HG02678 (cell line): ENCODE measurements around the gene NXN.
A peak's percentile ranks its signal among the peaks of the same experiment; 100 is the strongest.
"Not testable (repeated sequence)": the region's sequence is repeated elsewhere in the genome, so short reads cannot be mapped to it uniquely, and the experiment has no call there.

Experiments
- ATAC-seq: cut with Tn5 transposase; IDR thresholded peaks from one replicate; pipeline ENCODE4 v1.9.1; 2021; ENCODE audit warnings: mild to moderate bottlenecking, moderate library complexity; ENCODE audit not compliant: unreplicated experiment

Gene NXN

DNA sequence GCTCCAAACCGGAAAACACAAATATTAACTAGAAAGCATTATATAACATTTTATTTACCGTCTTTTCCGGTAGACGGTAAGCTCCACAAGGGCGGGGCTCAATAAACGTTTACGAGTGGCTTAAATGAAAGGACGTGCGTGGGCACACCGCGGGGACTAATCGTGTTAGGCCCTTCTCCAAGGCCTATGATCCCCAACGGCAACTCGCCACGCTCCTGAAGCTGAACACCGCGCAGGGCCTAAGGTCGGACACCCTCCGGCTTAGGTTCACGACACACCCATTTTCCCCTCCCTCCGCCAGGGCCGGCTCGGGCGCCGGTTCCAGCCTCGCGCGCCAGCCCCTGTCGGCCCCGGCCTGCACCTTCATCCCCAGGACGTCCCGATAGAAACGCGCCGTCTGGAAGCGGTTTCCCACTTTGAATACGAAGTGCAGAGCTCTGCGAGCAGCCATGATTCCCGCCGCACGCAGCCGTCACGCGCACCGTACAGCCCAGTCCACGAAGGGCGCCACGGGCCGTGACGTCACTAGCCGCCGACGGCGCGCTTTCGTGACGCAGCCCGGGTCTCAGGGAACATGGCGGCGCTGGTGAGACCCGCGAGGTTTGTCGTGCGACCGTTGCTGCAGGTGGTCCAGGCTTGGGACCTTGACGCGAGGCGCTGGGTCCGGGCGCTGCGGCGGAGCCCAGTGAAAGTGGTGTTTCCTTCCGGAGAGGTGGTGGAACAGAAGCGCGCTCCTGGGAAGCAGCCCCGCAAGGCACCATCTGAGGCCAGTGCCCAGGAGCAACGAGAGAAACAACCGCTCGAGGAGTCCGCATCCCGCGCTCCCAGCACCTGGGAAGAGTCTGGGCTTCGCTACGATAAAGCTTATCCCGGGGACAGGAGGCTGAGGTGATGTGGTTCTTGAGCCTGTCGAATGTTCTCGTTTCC lies 197.5 kb downstream of the NXN start, which contains the start of the genes GLOD4 and MRM3:
GLOD4 (minus strand) TSS at position 476 of the 927 bp plus-strand sequence; CDS start at position 451, 25 bp downstream.
MRM3 (plus strand) TSS at position 549 of the 927 bp plus-strand sequence; CDS start at position 575, 26 bp downstream.
- ATAC-seq, result peak; percentile 95

DNA sequence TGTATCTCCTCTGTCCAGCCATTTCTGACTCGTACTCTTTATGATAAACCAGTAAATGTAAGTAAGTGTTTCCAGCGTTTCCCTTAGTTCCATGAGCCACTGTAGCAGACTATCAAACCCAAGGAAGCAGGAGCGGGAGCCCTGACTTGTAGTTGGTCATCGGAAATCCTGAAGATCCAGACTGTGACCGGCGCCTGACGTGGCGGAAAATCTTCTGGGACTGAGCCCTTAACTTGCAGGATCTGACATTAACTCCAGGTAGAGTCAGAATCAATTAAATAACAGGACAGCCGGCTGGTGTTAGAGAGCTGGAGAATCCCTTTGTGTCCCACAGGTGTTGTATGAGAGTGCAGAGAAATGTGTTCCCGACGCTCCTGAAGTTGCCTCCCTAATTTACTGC lies 201.5 kb downstream of the NXN start:
- no peak for ATAC-seq

DNA sequence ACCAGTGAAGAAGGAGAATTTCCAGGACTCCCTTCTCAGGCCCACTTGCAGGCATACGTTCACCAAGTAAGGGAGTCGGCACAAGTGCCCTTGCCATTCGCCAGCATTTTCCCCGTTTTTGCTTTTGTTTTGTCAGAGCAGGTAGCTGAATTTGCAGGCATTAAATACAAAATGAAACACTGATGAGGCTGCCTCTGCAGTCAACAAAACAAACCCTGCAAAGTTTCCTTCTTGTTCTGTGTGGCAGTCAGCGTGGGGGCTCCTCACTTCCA lies 205.3 kb downstream of the NXN start:
- ATAC-seq, result no peak

DNA sequence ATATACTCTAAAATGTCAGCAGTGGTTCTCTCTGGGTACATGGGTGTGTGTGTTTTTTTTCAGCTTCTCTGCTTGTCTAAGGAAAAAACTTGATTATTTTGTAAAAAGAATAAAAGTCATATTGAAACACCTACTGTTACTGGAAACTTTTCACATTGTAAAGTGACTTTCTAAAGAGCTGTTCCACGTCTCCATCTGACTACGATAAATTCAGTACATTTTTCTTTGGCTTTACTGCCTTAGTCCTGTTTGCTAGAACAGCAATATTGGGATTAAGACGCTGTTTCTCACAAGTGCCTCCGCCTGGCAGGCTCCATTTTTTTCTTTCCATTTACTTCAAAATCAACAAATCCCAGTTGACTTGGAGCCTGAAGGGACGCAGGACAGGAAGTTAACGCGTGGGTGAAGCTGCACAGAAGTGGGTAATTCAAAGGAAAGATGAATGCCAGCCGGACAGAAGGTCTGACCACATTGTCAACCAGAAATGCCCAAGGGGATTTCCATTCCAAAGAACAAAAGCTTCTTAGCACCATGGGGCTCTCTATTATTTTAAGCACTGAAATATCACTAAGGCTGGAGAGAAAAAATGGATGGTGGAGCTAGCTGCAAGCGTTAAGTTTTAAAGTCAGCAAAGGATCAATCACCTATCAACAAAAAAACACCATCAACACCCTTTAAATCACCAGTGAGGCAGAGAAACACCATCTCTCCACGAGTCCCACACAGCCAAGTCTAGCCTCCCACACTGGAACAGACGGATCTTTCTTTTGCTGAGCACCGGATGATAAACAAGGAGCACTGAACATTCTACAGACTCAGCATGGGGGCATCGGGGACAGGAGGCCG lies 205.9 kb downstream of the NXN start:
- no peak for ATAC-seq

DNA sequence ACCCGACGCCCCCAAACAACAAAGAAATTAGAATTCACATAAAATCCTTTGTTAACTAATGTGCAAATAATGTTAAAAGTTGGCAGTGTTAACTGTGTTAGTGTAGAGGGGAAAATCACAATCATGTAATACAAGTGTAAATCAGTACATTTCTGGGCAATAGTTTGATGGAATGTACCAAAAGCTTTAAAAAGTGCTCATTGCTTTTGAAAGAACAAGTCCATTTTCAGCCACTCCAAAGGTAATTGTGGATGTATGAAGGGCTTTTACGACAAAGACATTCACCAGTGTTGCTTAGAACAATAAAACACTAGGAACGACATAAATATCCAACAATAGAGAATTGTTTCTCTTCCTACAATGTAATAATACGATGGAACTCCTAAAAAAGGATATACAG lies 206.6 kb downstream of the NXN start:
- no peak for ATAC-seq

DNA sequence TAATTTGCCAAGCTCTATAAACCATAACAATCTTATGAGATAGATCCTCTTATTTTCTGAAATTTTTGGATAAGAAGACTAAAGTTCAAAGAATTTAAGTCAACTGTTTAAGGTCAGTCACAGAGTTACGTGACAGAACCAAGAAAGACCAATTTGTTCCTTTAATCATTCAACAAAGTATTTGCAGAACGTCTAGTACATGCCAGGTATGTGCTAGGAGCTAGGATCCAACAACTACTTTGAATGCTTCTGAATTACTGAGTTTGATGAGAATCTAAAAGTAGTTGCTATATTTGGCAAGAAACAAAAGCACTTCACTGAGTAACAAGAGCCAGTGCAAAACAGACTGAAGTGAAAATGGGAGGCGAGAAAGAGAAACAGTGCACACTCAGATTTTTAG lies 212.5 kb downstream of the NXN start:
- no peak for ATAC-seq

DNA sequence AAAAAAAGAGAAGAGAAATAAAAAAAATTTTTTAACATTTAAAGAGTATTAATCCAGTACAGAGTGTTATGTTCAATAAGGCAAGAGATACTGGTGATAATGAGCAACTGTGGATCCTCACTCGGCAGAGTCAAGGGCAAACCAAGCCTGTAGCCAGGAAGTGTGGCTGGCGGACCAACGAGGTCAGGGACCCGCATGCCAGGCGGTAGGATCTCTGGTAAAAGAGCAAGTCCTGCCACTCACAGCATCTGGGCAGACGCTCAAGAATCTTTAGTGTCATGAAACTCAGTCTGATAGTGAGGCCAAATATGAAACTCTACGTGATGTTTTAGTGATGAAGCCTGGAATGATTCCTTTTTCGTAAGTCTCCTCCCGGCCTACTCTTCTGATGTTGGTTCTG lies 219.2 kb downstream of the NXN start:
- no peak for ATAC-seq

DNA sequence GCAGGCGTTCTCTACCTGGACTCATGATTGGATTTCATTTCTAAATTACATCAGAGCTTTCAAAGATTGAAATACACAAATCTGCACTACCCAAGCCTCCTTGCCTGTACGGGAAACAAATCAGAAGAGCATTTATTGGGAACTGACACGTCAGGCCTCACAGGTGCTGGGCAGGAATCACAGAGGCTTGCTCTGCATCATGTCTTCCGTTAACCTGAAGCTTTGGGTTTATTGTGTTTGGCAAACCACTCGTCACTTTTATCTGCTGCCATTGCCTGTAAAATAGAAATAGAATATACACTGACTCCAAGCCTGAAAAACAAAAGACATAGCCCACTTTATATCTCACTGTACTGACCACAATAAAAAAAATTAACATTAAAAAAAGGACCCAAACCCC lies 219.6 kb downstream of the NXN start:
- ATAC-seq, result no peak

DNA sequence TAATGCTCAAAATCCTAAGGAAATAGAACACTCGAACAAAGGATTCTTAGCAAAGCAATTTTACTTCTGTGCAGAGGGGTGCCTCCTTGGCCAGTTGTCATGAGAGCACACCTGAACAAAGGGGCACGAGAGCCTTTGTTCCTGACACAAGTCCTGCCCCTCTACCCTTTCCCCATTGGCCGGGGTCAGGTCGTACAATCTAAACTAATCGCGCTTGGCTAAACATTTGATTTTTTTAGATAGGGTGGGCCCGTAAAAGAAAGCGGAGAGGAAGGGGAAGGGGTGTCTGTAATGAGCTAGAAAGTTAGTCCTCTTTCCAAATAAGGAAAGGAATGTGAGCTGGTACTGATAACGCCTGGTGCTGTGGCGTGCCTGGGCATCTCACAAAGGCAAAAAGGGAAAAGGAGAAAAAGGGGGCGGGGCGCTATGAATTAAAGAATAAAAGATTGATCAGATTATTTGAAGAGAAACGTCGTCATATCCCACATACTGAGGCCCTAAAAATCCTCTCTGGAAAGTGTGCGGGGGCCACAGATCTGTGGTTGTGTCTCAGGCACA lies 223.5 kb downstream of the NXN start:
- not testable (repeated sequence) for ATAC-seq

DNA sequence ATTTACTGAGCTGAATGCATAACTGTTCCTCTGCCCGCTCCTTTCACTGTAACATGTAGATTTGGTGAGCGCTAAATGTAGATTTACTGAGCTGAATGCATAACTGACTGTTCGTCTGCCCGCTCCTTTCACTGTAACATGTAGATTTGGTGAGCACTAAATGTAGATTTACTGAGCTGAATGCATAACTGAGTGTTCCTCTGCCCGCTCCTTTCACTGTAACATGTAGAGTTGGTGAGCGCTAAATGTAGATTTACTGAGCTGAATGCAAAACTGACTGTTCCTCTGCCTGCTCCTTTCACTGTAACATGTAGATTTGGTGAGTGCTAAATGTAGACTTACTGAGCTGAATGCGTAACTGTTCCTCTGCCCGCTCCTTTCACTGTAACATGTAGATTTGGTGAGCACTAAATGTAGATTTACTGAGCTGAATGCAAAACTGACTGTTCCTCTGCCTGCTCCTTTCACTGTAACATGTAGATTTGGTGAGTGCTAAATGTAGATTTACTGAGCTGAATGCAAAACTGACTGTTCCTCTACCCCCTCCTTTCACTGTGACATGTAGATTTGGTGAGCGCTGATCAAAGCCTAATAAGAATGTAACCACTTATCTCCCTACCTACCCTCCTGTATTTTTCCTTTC lies 224.1 kb downstream of the NXN start:
- ATAC-seq, result not testable (repeated sequence)

DNA sequence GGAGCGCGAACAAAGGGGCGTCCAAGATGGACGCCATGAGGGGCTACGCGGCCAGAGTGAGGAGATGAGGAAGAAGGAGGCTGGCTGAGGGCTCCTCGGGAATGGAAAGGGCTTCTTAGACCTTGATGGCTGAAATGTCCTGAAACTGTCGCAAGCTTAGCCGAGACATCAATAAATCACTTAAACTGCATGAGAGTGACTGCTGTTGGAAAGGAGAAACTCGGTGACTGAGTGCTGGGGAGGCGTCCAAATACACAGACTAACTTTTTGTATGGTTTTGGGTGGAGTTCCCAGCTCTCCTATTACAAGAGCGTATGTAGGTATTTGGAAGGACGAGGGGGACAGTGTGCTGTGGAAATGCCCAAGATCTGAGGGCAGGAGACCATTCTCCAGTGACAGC lies 226.2 kb downstream of the NXN start:
- no peak for ATAC-seq

DNA sequence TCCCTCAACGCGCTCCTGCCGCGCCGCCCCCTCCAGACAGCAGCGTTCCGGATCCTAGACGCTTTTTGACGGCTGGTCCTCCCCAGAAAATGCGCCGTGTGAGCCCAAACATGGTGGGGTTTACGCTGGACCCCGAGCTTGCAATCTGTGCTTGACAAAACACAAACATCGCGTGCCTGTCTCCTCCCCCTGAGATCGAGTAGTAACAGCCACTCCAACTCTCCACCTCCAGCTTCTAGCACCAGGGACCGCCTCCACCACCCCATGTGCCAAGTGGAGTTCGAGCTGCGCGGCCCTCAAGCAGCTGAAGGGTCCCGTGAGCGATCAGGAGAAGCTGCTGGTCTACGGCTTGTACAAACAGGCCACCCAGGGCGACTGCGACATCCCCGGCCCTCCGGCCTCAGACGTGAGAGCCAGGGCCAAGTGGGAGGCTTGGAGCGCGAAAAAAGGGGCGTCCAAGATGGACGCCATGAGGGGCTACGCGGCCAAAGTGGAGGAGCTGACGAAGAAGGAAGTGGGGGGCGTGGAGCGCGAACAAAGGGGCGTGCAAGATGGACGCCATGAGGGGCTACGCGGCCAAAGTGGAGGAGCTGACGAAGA lies 226.9 kb downstream of the NXN start:
- peak; percentile 13 for ATAC-seq

DNA sequence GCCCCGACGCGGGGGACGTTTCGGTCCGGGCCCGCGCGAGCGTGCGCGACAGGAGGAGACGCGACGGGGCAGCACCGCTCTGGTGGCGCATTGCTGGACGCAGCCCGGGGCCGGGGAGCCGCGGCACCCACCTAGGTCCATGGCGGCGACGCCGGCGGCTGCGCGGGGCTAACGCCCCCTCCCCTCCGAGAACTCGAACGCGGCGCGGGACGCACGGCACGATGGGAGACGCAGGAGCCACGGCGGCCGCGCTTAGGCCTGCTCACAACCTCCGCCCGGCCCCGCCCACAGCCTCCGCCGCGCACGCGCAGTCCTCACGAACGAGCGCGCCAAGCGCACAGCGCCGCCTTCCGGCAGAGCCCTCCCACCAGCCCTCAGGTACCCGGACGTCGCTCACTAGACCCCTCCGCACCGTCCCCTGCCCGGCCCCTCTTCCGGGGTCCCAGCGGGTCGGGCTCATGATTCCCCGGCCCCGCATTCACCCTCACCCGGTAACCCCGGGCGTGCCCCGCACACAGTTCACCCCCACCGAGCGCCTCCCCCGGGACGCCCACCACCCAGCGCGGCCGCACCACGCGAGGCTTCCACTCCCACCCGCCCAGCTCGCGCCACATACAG lies 227.5 kb downstream of the NXN start, which contains the start of gene GEMIN4:
GEMIN4 (minus strand) TSS at position 263 of the 618 bp plus-strand sequence; CDS start at position 141, 122 bp downstream.
- peak; percentile 85 for ATAC-seq

DNA sequence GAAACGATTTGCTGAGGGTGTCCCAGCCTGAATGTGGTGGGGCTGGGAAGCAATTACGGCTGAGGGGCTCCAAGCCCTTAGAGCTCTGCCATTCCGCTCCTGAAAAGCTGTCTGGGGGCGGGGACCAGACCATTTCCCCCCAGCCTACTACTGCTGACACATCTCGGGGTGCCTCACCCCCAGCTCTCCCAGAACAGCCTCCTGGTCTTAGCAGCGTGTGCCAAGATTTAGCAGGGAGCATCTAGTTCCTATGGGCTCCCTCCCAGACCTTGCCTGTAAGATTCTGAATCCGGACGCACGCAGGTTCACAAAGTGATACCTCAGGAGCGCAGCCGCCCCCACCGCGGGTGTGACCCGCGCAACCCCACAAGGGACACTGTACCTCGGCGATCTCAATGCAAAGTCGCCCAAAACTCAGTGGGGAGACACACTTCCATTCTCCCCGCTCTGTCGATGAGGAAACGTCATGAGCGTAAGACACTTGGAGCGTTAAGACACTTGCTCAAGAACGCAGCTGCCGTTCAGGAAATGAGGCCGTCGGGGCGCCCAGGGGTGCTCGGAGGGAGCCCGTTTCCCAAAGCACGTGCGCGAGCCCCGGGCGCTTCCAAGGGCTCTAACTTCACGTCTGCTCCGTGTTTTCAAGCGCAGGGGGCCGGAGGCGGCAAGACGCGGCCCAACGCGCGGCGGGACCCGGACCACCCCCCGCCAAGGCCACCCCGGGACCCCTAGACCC lies 228.1 kb downstream of the NXN start:
- peak; percentile 29 for ATAC-seq

DNA sequence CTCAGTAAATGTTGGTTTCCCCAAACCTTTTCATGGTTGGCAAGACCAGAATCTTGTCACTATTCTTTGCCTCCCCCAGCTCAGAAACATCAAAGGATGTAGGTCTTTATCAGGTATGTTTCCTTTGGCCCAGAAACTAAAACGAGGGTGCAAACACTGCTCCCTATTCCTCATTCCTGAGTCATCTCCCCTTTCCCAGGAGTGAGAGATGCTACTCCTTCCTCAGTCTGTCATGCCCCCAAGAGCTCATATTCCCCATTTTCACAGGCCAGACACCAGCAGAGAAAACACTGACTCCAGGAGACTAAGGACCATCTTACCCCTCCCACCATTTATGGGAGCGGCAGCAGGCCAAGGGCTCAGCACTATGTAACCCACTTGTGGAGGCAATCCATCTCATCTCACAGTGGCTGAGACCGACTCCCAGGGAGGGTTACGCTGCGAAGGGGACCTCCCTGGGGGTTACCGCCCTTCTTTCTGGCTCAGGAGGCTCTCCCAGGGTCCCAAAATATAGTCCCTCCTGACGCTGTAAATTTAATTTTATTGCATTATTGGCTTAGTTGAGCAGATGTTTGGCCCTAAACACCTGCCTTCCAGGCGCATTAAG lies 229.0 kb downstream of the NXN start:
- no peak for ATAC-seq

DNA sequence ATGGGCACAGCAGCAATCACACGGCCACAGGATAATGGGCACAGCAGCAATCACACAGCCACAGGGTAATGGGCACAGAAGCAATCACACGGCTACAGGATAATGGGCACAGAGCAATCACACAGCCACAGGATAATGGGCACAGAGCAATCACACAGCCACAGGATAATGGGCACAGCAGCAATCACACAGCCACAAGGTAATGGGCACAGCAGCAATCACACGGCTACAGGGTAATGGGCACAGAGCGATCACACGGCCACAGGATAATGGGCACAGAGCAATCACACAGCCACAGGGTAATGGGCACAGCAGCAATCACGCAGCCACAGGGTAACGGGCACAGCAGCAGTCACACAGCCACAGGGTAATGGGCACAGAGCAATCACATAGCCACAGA lies 230.2 kb downstream of the NXN start:
- not testable (repeated sequence) for ATAC-seq
